HepG2 (cell line): ENCODE measurements around the gene PTPRCAP. TPM values are rescaled to one million over a fixed set of nuclear protein-coding genes. Genes with fewer than 3 reads are reported as not detected.

Experiments
- ATAC-seq: fragments of 200-7000 bp; cut with Tn5 transposase; 3 replicates; pipeline ENCODE4 v1.9.1; 2020; ENCODE audit warnings: mild to moderate bottlenecking, moderate library complexity
- BruUV-seq: library from RNA; stranded (reverse); fragments of 400-500 nt; replicated peaks from 2 replicates; lab custom pipeline; 2021; lab: Mats Ljungman, UMichigan
- CTCF ChIA-PET: fragments of 300-600 bp; formaldehyde crosslinking; extraction: SDS; loops from one replicate; lab custom pipeline; 2021; ENCODE audit warnings: low total read pairs, inconsistent platforms, low intra/inter-chr PET ratio; lab: Yijun Ruan, JAX
- POLR2A ChIA-PET: fragments of 350-600 bp; sonication (Branson Sonifier 250); formaldehyde crosslinking; loops from one replicate; lab custom pipeline; 2020; ENCODE audit warnings: antibody characterized with exemption, inconsistent platforms; lab: Yijun Ruan, JAX
- DNase-seq: peaks from one replicate; pipeline ENCODE4 v3.0.0-alpha.2; 2015; ENCODE audit warnings: low spot score
- FAIRE-seq: peaks from 3 replicates; lab custom pipeline; 2011; peaks lifted over from hg19 to GRCh38; lab: Jason Lieb, UNC
- H2AFZ ChIP-seq: one replicate; pipeline ENCODE4 v1.6.1; 2011; ENCODE audit warnings: low read length, inconsistent platforms
- H3K27ac ChIP-seq: fragments of 300-600 bp; 3 replicates; pipeline ENCODE4 v1.8.0; 2011; ENCODE audit warnings: mixed run types, mild to moderate bottlenecking, mixed read lengths, low read length, inconsistent platforms; ENCODE audit not compliant: insufficient read depth; ENCODE audit errors: extremely low read length
- H3K27me3 ChIP-seq, 2 experiments: fragments of 200-600 bp in 1 of 2; 2 replicates in 1 of 2; 3 replicates in 1 of 2; pipeline versions ENCODE4 v1.6.0 to v1.8.0; 2011; ENCODE audit warnings: low read length in 2 of 2, mild to moderate bottlenecking in 2 of 2, moderate library complexity in 2 of 2, inconsistent platforms in 1 of 2; ENCODE audit not compliant: insufficient read depth in 2 of 2, control insufficient read depth in 1 of 2
- H3K36me3 ChIP-seq, 2 experiments: fragments of 200-600 bp in 1 of 2; replicated peaks in 1 of 2; 2 replicates in 1 of 2; 3 replicates in 1 of 2; pipeline versions ENCODE4 v1.5.1 to v1.8.0; 2011; ENCODE audit warnings: low read length in 2 of 2, inconsistent platforms in 1 of 2; ENCODE audit not compliant: insufficient read depth in 2 of 2, control insufficient read depth in 1 of 2
- H3K4me1 ChIP-seq: 2 replicates; pipeline ENCODE4 v1.5.1; 2012; ENCODE audit warnings: low read length, inconsistent platforms; ENCODE audit not compliant: insufficient read depth
- H3K4me2 ChIP-seq: 2 replicates; pipeline ENCODE4 v1.6.0; 2011; ENCODE audit warnings: low read depth, low read length, inconsistent platforms
- H3K4me3 ChIP-seq, 3 experiments: fragments of 200-600 bp in 1 of 3; sonication (generic), shearing (Covaris generic) in 1 of 3; replicated peaks in 1 of 3; 2 replicates each; pipeline ENCODE4 v1.5.1; 2011 to 2016; ENCODE audit warnings: low read length in 3 of 3, inconsistent platforms in 2 of 3, low read depth in 2 of 3, mild to moderate bottlenecking in 2 of 3, control low read depth in 1 of 3, mixed read lengths in 1 of 3; ENCODE audit not compliant: insufficient read depth in 1 of 3
- H3K79me2 ChIP-seq: one replicate; pipeline ENCODE4 v1.6.1; 2011; ENCODE audit warnings: low read length, inconsistent platforms; ENCODE audit not compliant: insufficient read depth
- H3K9ac ChIP-seq: 2 replicates; pipeline ENCODE4 v1.6.0; 2011; ENCODE audit warnings: mild to moderate bottlenecking, low read depth, low read length, inconsistent platforms; ENCODE audit not compliant: insufficient read depth
- H3K9me3 ChIP-seq: 2 replicates; pipeline ENCODE4 v1.5.1; 2012; ENCODE audit warnings: mild to moderate bottlenecking, low read length
- H4K20me1 ChIP-seq: 2 replicates; pipeline ENCODE4 v1.6.0; 2011; ENCODE audit warnings: inconsistent platforms, mild to moderate bottlenecking, low read length, moderate library complexity; ENCODE audit not compliant: insufficient read depth
- ASH2L ChIP-seq: fragments of 300-600, 200-600 bp; sonication (generic); IDR thresholded peaks from 2 replicates; pipeline ENCODE4 v1.7.0; 2017; ENCODE audit warnings: low read depth, mild to moderate bottlenecking, moderate library complexity, mixed read lengths, low read length; ENCODE audit not compliant: insufficient read length
- ATF1 ChIP-seq: IDR thresholded peaks from 2 replicates; pipeline ENCODE4 v1.6.1; 2016; ENCODE audit warnings: mild to moderate bottlenecking, control low read depth
- CC2D1A ChIP-seq: sonication (generic); formaldehyde crosslinking; IDR thresholded peaks from 2 replicates; pipeline ENCODE4 v1.8.1; 2023; ENCODE audit warnings: mild to moderate bottlenecking, missing genetic modification reagents
- ETS1 ChIP-seq: sonication (generic); formaldehyde crosslinking; IDR thresholded peaks from 2 replicates; pipeline ENCODE4 v1.4.0; 2020; ENCODE audit warnings: missing genetic modification reagents
- ETV5 ChIP-seq: IDR thresholded peaks from 2 replicates; pipeline ENCODE4 v1.6.1; 2018; ENCODE audit warnings: missing biosample characterization, missing genetic modification reagents, inconsistent platforms, borderline replicate concordance
- FOXM1 ChIP-seq: sonication (generic); formaldehyde crosslinking; IDR thresholded peaks from 2 replicates; pipeline ENCODE4 v1.5.0; 2020; ENCODE audit warnings: missing genetic modification reagents
- KLF6 ChIP-seq: IDR thresholded peaks from 2 replicates; pipeline ENCODE4 v1.8.0; 2016; ENCODE audit warnings: missing biosample characterization, missing genetic modification reagents
- MAFK ChIP-seq, 2 experiments: IDR thresholded peaks in 1 of 2; conservative IDR thresholded peaks in 1 of 2; 2 replicates each; pipeline ENCODE4 v1.6.1; 2011; ENCODE audit warnings: improper control_type of control experiment in 2 of 2, low read length in 2 of 2
- MATR3 ChIP-seq: sonication (generic); formaldehyde crosslinking; IDR thresholded peaks from 2 replicates; pipeline ENCODE4 v1.4.0; 2020; ENCODE audit warnings: missing genetic modification reagents
- MYC ChIP-seq: sonication (generic); formaldehyde crosslinking; IDR thresholded peaks from 2 replicates; pipeline ENCODE4 v1.9.0; 2021; ENCODE audit warnings: missing genetic modification reagents, borderline replicate concordance
- SMC3 ChIP-seq: IDR thresholded peaks from 2 replicates; pipeline ENCODE4 v1.6.1; 2011; ENCODE audit warnings: low read length, improper control_type of control experiment
- SP140L ChIP-seq: sonication (generic); formaldehyde crosslinking; IDR thresholded peaks from 2 replicates; pipeline ENCODE4 v1.4.0; 2020; ENCODE audit warnings: missing genetic modification reagents, borderline replicate concordance
- TRIM22 ChIP-seq: fragments of 450-650 bp; IDR thresholded peaks from 2 replicates; pipeline ENCODE4 v1.6.1; 2017
- ZNF333 ChIP-seq: sonication (generic); formaldehyde crosslinking; IDR thresholded peaks from 2 replicates; pipeline ENCODE4 v1.4.0; 2020; ENCODE audit warnings: mild to moderate bottlenecking, missing genetic modification reagents, borderline replicate concordance
- ZNF33B ChIP-seq: sonication (generic); formaldehyde crosslinking; IDR thresholded peaks from 2 replicates; pipeline ENCODE4 v1.5.1; 2020; ENCODE audit warnings: mild to moderate bottlenecking, missing genetic modification reagents
- ZNF776 ChIP-seq: sonication (generic); formaldehyde crosslinking; IDR thresholded peaks from 2 replicates; pipeline ENCODE4 v1.4.0; 2020; ENCODE audit warnings: mild to moderate bottlenecking, missing genetic modification reagents
- WGBS: methylation state at CpG from one replicate; pipeline ENCODE4 v1.1.6; 2017; ENCODE audit warnings: low lambda C conversion rate; 5-methylcytosine and 5-hydroxymethylcytosine counted together
- in situ Hi-C: cut with HindIII; loops from 2 replicates; pipeline ENCODE4 v1.10.0; 2017; ENCODE audit warnings: low pct_unique_long_range_greater_than_20kb; ENCODE audit not compliant: extremely low pct_ligation_motif_present
- intact Hi-C: fragments of 100-400 bp; cut with micrococcal nuclease; formaldehyde crosslinking; loops from one replicate; pipeline ENCODE4 v1.10.0; 2022; ENCODE audit not compliant: unreplicated experiment
- polyA plus RNA-seq, 8 experiments: library from polyadenylated mRNA; depleted of rRNA in 3 of 8; stranded (reverse) in 7 of 8; unstranded in 1 of 8; fragments of >200 nt; fragmentation: Illumina TruSeq in 4 of 8; extraction: Trizol in 4 of 8; gene quantifications; 2 replicates each; pipeline versions ENCODE4 v1.2.1 to v1.2.3, GENCODE V29; 2011 to 2016; ENCODE audit warnings: low read depth in 4 of 8, missing spikeins in 1 of 8, mixed read lengths in 1 of 8; ENCODE audit not compliant: insufficient read depth in 1 of 8
- total RNA-seq, 5 experiments: library from RNA; depleted of rRNA; stranded (reverse); fragments of >200 nt; fragmentation: Illumina TruSeq; extraction: Trizol; gene quantifications; 2 replicates each; pipeline ENCODE4 v1.2.3, GENCODE V29; 2016; ENCODE audit warnings: low read depth in 1 of 5

The PTPRCAP gene
- total and polyA plus RNA-seq, 2 of the 13 experiments (the other 11 are each of a cell fraction or from before 2014, with no cell fraction given): 0.60 to 0.70 TPM

- Histone ChIP-seq H3K79me2 (no peaks in the 10 kb centered on the region), H3K4me2 (no peak overlapping the region), H3K9ac (no peak overlapping the region), H4K20me1 (no peaks in the 10 kb centered on the region), H3K27me3 (peaks cover 14 to 59% of the 10 kb centered on the region in 2 experiments; a peak in 4 of 5 replicates), H3K4me1 (peaks cover 10% of the 10 kb centered on the region), H2AFZ (no peak overlapping the region), H3K4me3 (no peak overlapping the region), H3K36me3 (no peaks in the 10 kb centered on the region), H3K27ac (no peak overlapping the region), H3K9me3 (no peaks in the 10 kb centered on the region)
- intact Hi-C loops (no loop called here), in situ Hi-C loops (no loop called here)
- FAIRE-seq: no peak
- no peak for DNase-seq
- BruUV-seq: no TSS peak
- CTCF ChIA-PET: no interaction called here
- TF ChIP-seq KLF6 (CRISPR knock-in tag) (no peak), FOXM1 (no peak), CC2D1A (CRISPR knock-in tag) (no peak), ZNF776 (no peak), ASH2L (no peak), ZNF33B (CRISPR knock-in tag) (no peak), ETV5 (CRISPR knock-in tag) (no peak), SMC3 (no peak), ZNF333 (CRISPR knock-in tag) (no peak)
- POLR2A ChIA-PET: no interaction called here
- 73% methylated on average over 9 of the region's 12 CpGs for WGBS
- no peak for ATAC-seq
These were observed 20.0 kb upstream of the PTPRCAP start for GRCh38 chr11:67457453-67457852.

- FAIRE-seq: no peak
- TF ChIP-seq TRIM22 (no peak), ETS1 (CRISPR knock-in tag) (no peak), MYC (CRISPR knock-in tag) (no peak), MAFK (conservative IDR thresholded peaks at IDR 0.05 in 1 of 2, IDR thresholded peaks at IDR 0.05 in 1 of 2; ENCODE audit: low read length in 2 of 2) (no peak), MATR3 (CRISPR knock-in tag) (no peak), ATF1 (CRISPR knock-in tag) (no peak), SP140L (CRISPR knock-in tag) (no peak)
- TF ChIP-seq, all 625 proteins: peak for 0
- ATAC-seq (no peak; the same call in 1 of the 3 replicates), DNase-seq (no peak)
- Histone ChIP-seq H3K36me3 (no peaks in the 10 kb centered on the region), H4K20me1 (no peaks in the 10 kb centered on the region), H2AFZ (no peak overlapping the region), H3K79me2 (no peaks in the 10 kb centered on the region), H3K27me3 (peaks cover 16 to 71% of the 10 kb centered on the region in 2 experiments; a peak in 4 of 5 replicates), H3K9ac (no peak overlapping the region), H3K9me3 (no peaks in the 10 kb centered on the region), H3K27ac (no peak overlapping the region), H3K4me3 (no peak overlapping the region), H3K4me2 (no peak overlapping the region), H3K4me1 (peaks cover 10% of the 10 kb centered on the region)
- no TSS peak for BruUV-seq
- in situ Hi-C loops (no loop called here), intact Hi-C loops (no loop called here)
- no CpG with 5 or more reads among the region's 25 CpGs for WGBS
- CTCF ChIA-PET: no interaction called here
- POLR2A ChIA-PET: interaction anchor here (1.0 kb wide), 1 partner anchor 11 kb away, joined by 5 read pairs; no protein-coding TSS in a partner anchor
These were observed 18.7 kb upstream of the PTPRCAP start for GRCh38 chr11:67456068-67456705.
